CD4-positive, alpha-beta T cell (primary cell): Measurements from ENCODE around the gene PPP1R3C. TPM values are rescaled to one million over a fixed set of nuclear protein-coding genes. Genes with fewer than 3 reads are reported as not detected.

ENCODE experiments used
- ATAC-seq: fragments of 200-7000 bp; cut with Tn5 transposase; one replicate; pipeline ENCODE4 v1.10.0; 2022; ENCODE audit warnings: mild to moderate bottlenecking; ENCODE audit not compliant: poor library complexity
- CTCF ChIA-PET: fragments of 350-600 bp; sonication (Branson Sonifier 250); formaldehyde crosslinking; loops from one replicate; lab custom pipeline; 2021; ENCODE audit warnings: antibody characterized with exemption, inconsistent platforms; lab: Charles Lee
- POLR2A ChIA-PET: fragments of 350-600 bp; sonication (Branson Sonifier 250); formaldehyde crosslinking; loops from one replicate; lab custom pipeline; 2021; ENCODE audit warnings: antibody characterized with exemption, inconsistent platforms; lab: Charles Lee
- DNase-seq, 14 experiments: peaks; one replicate each; pipeline ENCODE4 v3.0.0-alpha.2; 2013 to 2020; ENCODE audit warnings: mixed read lengths in 2 of 14
- H3K27ac ChIP-seq, 2 donors: one replicate each; pipeline versions ENCODE4 v1.5.1 to v1.7.0; 2013; ENCODE audit warnings: low read length in 2 of 2, low read depth in 1 of 2, mild to moderate bottlenecking in 1 of 2
- H3K27me3 ChIP-seq, 2 experiments: 1 replicate in 1 of 2; 2 replicates in 1 of 2; pipeline versions ENCODE4 v1.6.1 to v1.7.0; 2013; ENCODE audit warnings: low read length in 2 of 2, control low read depth in 1 of 2, mild to moderate bottlenecking in 1 of 2, moderate library complexity in 1 of 2; ENCODE audit not compliant: insufficient read depth in 2 of 2, control insufficient read depth in 1 of 2
- H3K36me3 ChIP-seq: one replicate; pipeline ENCODE4 v1.6.1; 2013; ENCODE audit warnings: low read length, control low read depth; ENCODE audit not compliant: insufficient read depth
- H3K4me1 ChIP-seq: one replicate; pipeline ENCODE4 v1.6.1; 2013; ENCODE audit warnings: low read length, control low read depth; ENCODE audit not compliant: insufficient read depth
- H3K4me3 ChIP-seq: one replicate; pipeline ENCODE4 v1.5.1; 2013; ENCODE audit warnings: mild to moderate bottlenecking, low read length, moderate library complexity
- H3K9me3 ChIP-seq, 2 experiments: 1 replicate in 1 of 2; 2 replicates in 1 of 2; pipeline versions ENCODE4 v1.6.1 to v1.7.0; 2013; ENCODE audit warnings: low read length in 2 of 2, mild to moderate bottlenecking in 2 of 2, control low read depth in 1 of 2, moderate library complexity in 1 of 2; ENCODE audit not compliant: control insufficient read depth in 1 of 2, insufficient read depth in 1 of 2
- H3K27ac Mint-ChIP-seq: one replicate; pipeline ENCODE4 v1.8.0; 2020; ENCODE audit warnings: mixed read lengths
- H3K27me3 Mint-ChIP-seq: one replicate; pipeline ENCODE4 v1.8.0; 2021; ENCODE audit warnings: mixed read lengths
- H3K36me3 Mint-ChIP-seq: one replicate; pipeline ENCODE4 v1.8.0; 2021; ENCODE audit warnings: low read depth, mixed read lengths
- H3K4me1 Mint-ChIP-seq: one replicate; pipeline ENCODE4 v1.8.0; 2021; ENCODE audit warnings: low read depth, mixed read lengths
- H3K4me3 Mint-ChIP-seq: one replicate; pipeline ENCODE4 v1.8.0; 2020; ENCODE audit warnings: mild to moderate bottlenecking, mixed read lengths
- H3K9me3 Mint-ChIP-seq: one replicate; pipeline ENCODE4 v1.8.0; 2020; ENCODE audit warnings: mixed read lengths
- CTCF ChIP-seq: fragments of 200-600 bp; IDR thresholded peaks from one replicate; pipeline ENCODE4 v1.8.0; 2022; ENCODE audit warnings: antibody characterized with exemption, mild to moderate bottlenecking
- intact Hi-C, 2 experiments: fragments of 100-400 bp; cut with DNase I in 1 of 2; cut with micrococcal nuclease in 1 of 2; formaldehyde crosslinking; loops; one replicate each; pipeline versions ENCODE4 v1.15.1 to v1.9.0; 2023 to 2025; cut with DNase I, micrococcal nuclease
- total RNA-seq, 174 experiments: library from RNA in 2 of 174; stranded (reverse) in 2 of 174; gene quantifications; one replicate each; pipeline ENCODE4 v1.2.3 and lab custom pipeline; 2021 to 2026

Gene PPP1R3C
- total RNA-seq, 2 experiments from 2014 or later = not detected

DNA sequence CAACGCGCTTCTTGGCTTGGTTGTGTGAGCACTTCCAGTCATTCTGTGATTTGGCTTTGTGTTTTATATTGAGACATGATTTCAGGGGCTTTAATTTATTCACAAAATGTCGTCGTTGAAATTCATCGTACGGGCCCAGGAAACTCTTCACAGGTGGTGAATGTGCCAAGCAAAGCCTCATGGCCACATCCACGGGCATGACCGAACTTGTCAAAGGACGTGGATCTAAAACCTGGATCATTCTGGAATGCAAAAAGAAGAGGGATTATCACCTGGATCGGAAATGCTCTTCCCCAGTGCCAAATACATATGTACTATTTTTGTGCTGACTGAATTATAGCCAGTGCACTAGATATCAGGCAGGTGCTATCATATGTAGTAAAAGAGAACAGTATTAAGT, 2.2 kb downstream of the PPP1R3C start:
- CTCF ChIA-PET = no interaction called here
- Mint-ChIP-seq H3K27me3 (peaks cover 63% of the 10 kb centered on the region), H3K9me3 (no peaks in the 10 kb centered on the region), H3K4me1 (peaks cover 4% of the 10 kb centered on the region), H3K4me3 (no peak overlapping the region), H3K27ac (no peak overlapping the region), H3K36me3 (no peaks in the 10 kb centered on the region)
- Histone ChIP-seq H3K36me3 (no peaks in the 10 kb centered on the region), H3K27me3 (peaks cover 31 to 44% of the 10 kb centered on the region in 2 experiments), H3K4me3 (no peak overlapping the region), H3K9me3 (peaks cover 0 to 6% of the 10 kb centered on the region in 2 experiments), H3K4me1 (peaks cover 12% of the 10 kb centered on the region), H3K27ac (no peak overlapping the region)
- TF ChIP-seq CTCF = no peak
- POLR2A ChIA-PET = no interaction called here
- intact Hi-C loops = loop anchor here in 1 of 2 experiments (10.0 kb wide), 1 partner anchor 274 kb away; the partner anchor contains the start of gene FGFBP3
- ATAC-seq = no peak
- no peak for DNase-seq

DNA sequence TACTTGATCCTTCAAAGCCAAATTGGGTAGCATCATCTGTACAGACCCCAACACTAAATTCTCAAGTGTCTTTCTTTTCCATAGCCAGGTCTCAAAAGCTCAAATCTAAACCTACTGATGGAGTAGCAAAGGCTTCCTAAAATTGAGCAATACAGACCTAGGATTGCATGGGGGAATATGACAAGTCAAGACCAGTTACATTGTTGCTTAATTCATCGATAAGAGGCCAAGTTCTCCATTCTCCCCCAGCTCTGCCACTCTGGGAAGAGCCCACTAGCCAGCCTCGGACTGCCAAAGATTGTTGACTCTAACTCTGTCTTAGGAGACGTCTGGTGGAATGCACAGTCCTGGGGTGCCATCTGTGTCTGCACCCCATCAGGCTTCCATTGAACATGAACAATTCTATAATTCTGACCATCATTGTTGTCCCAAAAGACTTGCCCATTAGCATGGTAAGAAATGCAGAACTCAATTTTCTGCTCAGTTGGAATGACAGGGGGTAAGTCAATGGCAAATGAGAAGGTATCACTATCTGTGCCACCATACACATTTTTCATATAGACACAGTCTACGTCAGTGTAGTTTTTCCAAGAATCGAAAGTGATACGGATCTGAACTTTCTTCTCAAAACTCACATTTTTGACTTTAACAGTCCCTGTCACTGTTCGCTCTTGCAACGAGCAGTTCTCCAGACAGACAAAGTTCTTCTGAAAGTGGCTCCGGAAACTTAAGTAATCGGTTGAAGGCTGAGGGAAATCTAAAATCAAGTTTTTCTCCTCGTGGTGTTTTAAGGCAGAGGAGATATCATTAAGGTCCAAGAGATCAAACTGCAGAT, 2.9 kb downstream of the PPP1R3C start:
- intact Hi-C loops = loop anchor here in 1 of 2 experiments (10.0 kb wide), 1 partner anchor 275 kb away; the partner anchor contains the start of gene FGFBP3
- CTCF ChIA-PET = no interaction called here

GRCh38 chr10:91628383-91628782, 4.5 kb downstream of the PPP1R3C start:
- CTCF ChIA-PET = no interaction called here
- no peak for TF ChIP-seq CTCF
- DNase-seq (no peak), ATAC-seq (no peak)
- H3K27ac Mint-ChIP-seq = no peak overlapping the region
- Histone ChIP-seq H3K27me3 (peaks cover 23 to 28% of the 10 kb centered on the region in 2 experiments), H3K9me3 (peaks cover 0 to 6% of the 10 kb centered on the region in 2 experiments), H3K4me1 (peaks cover 10% of the 10 kb centered on the region), H3K36me3 (no peaks in the 10 kb centered on the region), H3K4me3 (no peak overlapping the region), H3K27ac (no peak overlapping the region)
- intact Hi-C loops = no loop called here
- H3K36me3 Mint-ChIP-seq = no peaks in the 10 kb centered on the region
- POLR2A ChIA-PET = no interaction called here
- no peak overlapping the region for H3K4me3 Mint-ChIP-seq
- H3K27me3 Mint-ChIP-seq = peaks cover 49% of the 10 kb centered on the region
- peaks cover 2% of the 10 kb centered on the region for H3K4me1 Mint-ChIP-seq
- no peaks in the 10 kb centered on the region for H3K9me3 Mint-ChIP-seq

More for the DNA sequence above, 2.9 kb downstream of the PPP1R3C start:
- Histone ChIP-seq H3K4me1 (peaks cover 12% of the 10 kb centered on the region), H3K36me3 (no peaks in the 10 kb centered on the region), H3K27me3 (peaks cover 31 to 43% of the 10 kb centered on the region in 2 experiments), H3K9me3 (peaks cover 0 to 6% of the 10 kb centered on the region in 2 experiments), H3K4me3 (no peak overlapping the region), H3K27ac (no peak overlapping the region)
- Mint-ChIP-seq H3K4me3 (no peak overlapping the region), H3K27ac (no peak overlapping the region), H3K36me3 (no peaks in the 10 kb centered on the region), H3K27me3 (peaks cover 61% of the 10 kb centered on the region), H3K9me3 (no peaks in the 10 kb centered on the region), H3K4me1 (peaks cover 4% of the 10 kb centered on the region)
- POLR2A ChIA-PET = no interaction called here
- ATAC-seq (no peak), DNase-seq (no peak)
- TF ChIP-seq CTCF = no peak
